ENCODE results near the gene CPS1. TPM values are rescaled to one million over a fixed set of nuclear protein-coding genes. Genes with fewer than 3 reads are reported as not detected.

Gene CPS1
- polyA plus RNA-seq, 1 donor, result 0.99 TPM

GRCh38 chr2:210546424-210547208 lies 9.8 kb upstream of the CPS1 start:
- DNase-seq (ENCODE audit: low read depth), result no peak

DNA sequence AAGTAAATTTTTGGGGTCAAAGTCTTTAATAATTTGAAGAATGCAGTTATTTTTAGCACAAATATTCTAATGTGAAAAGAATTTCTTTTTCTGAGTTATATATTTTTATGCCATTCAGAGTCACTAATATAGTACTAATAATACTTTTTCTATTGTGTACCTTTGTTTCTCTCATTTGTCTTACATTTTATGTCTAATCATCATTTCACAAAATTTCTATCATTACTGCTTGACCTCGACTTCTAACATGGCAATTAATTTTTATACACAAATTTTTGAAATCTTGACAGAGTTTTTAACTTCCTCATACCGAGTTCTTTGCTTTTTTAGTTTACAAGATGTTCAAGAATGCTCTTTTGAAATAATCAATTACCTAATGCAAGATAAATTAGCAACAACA lies 8.4 kb upstream of the CPS1 start:
- DNase-seq (ENCODE audit: low read depth), result no peak

GRCh38 chr2:210548878-210549384 lies 7.5 kb upstream of the CPS1 start:
- no peak for DNase-seq (ENCODE audit: low read depth)

- peak; percentile 24 for DNase-seq (ENCODE audit: low read depth)
Observed at GRCh38 chr2:210551001-210551400, 5.4 kb upstream of the CPS1 start.

DNA sequence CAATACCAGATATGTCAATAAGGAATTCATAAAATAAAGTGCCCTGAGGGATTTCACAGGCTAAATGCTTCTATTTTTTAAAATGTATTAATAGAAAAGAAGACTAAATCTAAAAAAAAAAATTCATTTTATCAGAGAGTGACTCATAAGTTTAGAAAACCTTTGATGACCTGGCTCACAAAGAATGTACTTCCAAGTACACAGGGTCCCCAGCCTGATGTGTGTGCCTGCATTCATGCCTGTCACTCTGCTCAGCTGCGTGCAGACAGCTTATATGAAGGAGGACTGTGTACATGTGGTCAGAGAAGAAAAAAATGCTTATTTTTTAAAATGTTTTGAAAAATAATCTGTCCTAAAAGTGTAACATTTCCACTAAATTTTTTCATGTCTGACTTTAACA lies 3.0 kb upstream of the CPS1 start:
- no peak for DNase-seq (ENCODE audit: low read depth)

- DNase-seq (ENCODE audit: low read depth), result no peak
Observed at GRCh38 chr2:210555555-210555954, 844 bp upstream of the CPS1 start.

DNA sequence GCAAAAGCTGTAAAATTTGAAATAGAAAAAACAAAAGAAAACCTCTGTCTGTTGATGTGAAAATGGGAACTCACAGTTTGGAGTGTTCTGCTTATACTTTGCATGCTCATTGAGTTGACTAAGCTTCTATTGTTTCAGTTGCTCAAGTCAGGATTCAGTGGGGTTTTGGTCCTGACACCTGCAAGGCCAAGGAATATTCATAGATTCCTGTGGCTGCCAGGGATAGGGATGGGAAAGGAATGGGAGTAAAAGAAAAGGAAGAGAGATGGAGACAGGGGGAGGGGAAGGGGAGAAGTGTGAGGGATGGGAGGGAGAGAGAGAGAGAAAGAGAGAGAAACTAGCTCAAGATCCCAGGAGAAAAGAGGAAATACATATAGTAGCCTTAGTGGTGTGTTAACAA lies 1.3 kb downstream of the CPS1 start:
- DNase-seq (ENCODE audit: low read depth), result no peak

DNA sequence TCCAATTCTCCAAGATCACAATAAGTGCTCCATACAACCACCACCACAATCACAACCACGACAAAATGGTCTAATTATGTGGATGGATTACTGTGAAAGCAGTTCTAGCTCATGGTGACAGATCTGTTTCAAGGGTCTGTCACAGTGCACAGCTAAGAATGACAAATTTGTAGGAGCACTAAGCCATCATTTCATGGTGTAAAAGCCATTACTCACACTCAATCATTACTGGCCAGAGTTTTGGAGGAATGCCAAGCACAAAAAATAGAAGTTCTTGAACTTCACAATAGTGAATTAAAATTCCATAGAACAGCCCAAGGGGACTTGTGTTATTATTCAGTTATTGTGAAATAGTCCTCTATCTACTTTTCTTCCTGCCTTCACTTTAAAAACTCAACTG lies 2.3 kb downstream of the CPS1 start:
- no peak for DNase-seq (ENCODE audit: low read depth)

- DNase-seq (ENCODE audit: low read depth), result no peak
Observed at GRCh38 chr2:210559182-210559581, 2.8 kb downstream of the CPS1 start.

GRCh38 chr2:210561475-210561874 lies 5.1 kb downstream of the CPS1 start:
- no peak for DNase-seq (ENCODE audit: low read depth)

DNA sequence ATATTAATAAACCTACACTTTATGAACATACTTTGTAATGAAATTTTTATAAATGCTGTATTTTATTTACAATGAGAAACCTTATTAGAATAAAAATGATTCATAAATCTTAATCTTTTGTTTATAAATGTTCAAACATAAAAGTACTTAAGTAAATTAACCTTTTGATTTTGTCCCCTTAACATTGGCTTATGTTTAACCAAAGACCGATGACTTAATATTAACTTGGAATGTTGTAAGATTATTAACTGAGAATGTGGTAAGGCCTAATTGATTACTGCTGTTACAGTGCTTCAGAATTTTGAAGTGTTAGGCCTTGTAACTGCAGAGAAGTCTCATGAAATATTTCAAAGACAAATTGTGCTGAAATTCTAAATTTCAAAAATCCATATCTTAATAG lies 5.7 kb downstream of the CPS1 start:
- DNase-seq (ENCODE audit: low read depth), result no peak

- no peak for DNase-seq (ENCODE audit: low read depth)
Observed at GRCh38 chr2:210562502-210563080, 6.2 kb downstream of the CPS1 start.

- no peak for DNase-seq (ENCODE audit: low read depth)
Observed at GRCh38 chr2:210567279-210567678, 10.9 kb downstream of the CPS1 start.

DNA sequence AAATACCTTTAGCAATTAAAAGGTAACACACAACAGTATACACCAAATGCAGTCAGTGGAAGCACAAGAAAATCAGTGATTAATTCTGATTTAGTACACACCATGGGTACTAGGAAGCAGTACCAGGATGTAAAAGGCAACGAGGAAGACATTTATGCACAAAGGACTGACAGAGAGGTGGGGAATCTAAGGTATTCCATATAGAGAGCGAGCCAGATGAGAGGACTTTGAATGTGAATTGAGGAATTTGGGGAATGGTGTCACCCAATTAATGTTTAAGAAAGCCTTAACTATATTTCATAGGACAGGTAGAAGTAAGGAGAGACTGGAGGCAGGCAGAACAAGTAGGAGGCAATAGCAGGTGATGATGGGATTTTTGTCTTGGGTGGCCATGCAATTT lies 11.7 kb downstream of the CPS1 start:
- DNase-seq (ENCODE audit: low read depth), result no peak

GRCh38 chr2:210577263-210578071 lies 21.1 kb downstream of the CPS1 start:
- DNase-seq (ENCODE audit: low read depth), result peak; percentile 11

DNA sequence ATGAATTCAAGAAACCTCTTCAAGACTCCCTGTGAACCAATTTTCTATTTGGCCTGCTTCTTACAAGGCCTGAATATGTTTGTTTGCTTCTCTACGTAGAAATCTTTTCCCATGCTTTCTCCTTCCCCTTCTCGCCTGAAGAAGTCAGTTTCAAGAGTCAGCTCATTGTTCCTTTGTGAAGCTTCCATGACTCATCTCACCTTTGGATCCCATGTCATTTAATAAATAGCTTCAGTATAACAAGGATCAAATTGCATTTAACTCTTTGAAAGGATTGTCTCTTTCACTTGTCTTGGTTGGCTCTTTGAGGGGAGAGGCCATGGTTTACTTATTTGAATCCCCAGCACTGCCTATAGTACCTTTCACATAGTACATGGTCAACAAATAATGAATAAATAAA lies 28.4 kb downstream of the CPS1 start:
- DNase-seq (ENCODE audit: low read depth), result no peak

GRCh38 chr2:210586381-210586780 lies 30.0 kb downstream of the CPS1 start:
- DNase-seq (ENCODE audit: low read depth), result no peak

GRCh38 chr2:210591663-210592062 lies 35.3 kb downstream of the CPS1 start:
- DNase-seq (ENCODE audit: low read depth), result no peak

- no peak for DNase-seq (ENCODE audit: low read depth)
Observed at GRCh38 chr2:210592726-210593125, 36.3 kb downstream of the CPS1 start.

GRCh38 chr2:210593166-210593565 lies 36.8 kb downstream of the CPS1 start:
- DNase-seq (ENCODE audit: low read depth), result no peak

- no peak for DNase-seq (ENCODE audit: low read depth)
Observed at GRCh38 chr2:210598219-210598618, 41.8 kb downstream of the CPS1 start.

DNA sequence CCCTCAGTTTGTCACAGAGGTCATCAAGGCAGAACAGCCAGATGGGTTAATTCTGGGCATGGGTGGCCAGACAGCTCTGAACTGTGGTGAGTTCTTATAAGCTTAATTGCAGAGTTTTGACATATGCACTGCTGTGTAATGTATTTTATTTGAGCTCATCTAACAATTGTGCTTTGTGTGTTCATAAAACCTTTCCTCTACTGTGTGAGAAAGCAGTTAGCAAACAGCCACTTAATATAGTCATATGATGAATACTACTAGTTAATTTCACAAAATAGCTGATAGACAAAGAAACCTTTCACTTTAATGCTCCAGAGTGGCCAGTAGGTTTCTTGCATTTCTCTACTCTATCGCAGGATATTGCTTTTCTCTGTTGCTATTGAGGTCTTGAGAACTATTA lies 43.1 kb downstream of the CPS1 start:
- no peak for DNase-seq (ENCODE audit: low read depth)

GRCh38 chr2:210604666-210605065 lies 48.3 kb downstream of the CPS1 start:
- DNase-seq (ENCODE audit: low read depth), result no peak

Measured in forelimb muscle (tissue), 1 donor.